Endothelial cell of umbilical vein (primary cell): ENCODE results near the gene HCN2. TPM values are rescaled to one million over a fixed set of nuclear protein-coding genes. Genes with fewer than 3 reads are reported as not detected.

Experiments
- BruUV-seq: library from RNA; stranded (reverse); fragments of 400-500 nt; replicated peaks from 2 replicates; lab custom pipeline; 2021; lab: Mats Ljungman, UMichigan
- CTCF ChIA-PET: fragments of 300-600, 350-600 bp; sonication (Branson Sonifier 250); formaldehyde crosslinking; loops from one replicate; lab custom pipeline; 2021; ENCODE audit warnings: antibody characterized with exemption, inconsistent platforms; lab: Charles Lee
- POLR2A ChIA-PET: fragments of 300-600, 350-600 bp; sonication (Branson Sonifier 250); formaldehyde crosslinking; loops from one replicate; lab custom pipeline; 2021; ENCODE audit warnings: antibody characterized with exemption, inconsistent platforms; lab: Charles Lee
- DNase-seq: peaks from one replicate; pipeline ENCODE4 v3.0.0-alpha.2; 2011; ENCODE audit warnings: low read depth, low spot score
- FAIRE-seq: peaks from 2 replicates; lab custom pipeline; 2011; peaks lifted over from hg19 to GRCh38; lab: Jason Lieb, UNC
- H2AFZ ChIP-seq: 2 replicates; pipeline ENCODE4 v1.6.0; 2012; ENCODE audit warnings: low read depth, low read length, control low read depth, inconsistent platforms
- H3K27ac ChIP-seq: 2 replicates; pipeline ENCODE4 v1.5.1; 2011; ENCODE audit warnings: low read depth, mild to moderate bottlenecking, control low read depth, low read length, moderate library complexity; ENCODE audit not compliant: insufficient read depth
- H3K27me3 ChIP-seq, 2 experiments: 2 replicates each; pipeline versions ENCODE4 v1.6.0 to v1.6.1; 2011; ENCODE audit warnings: low read length in 2 of 2, mixed read lengths in 1 of 2; ENCODE audit not compliant: control insufficient read depth in 2 of 2, insufficient read depth in 2 of 2
- H3K36me3 ChIP-seq, 2 experiments: 2 replicates in 1 of 2; 3 replicates in 1 of 2; pipeline ENCODE4 v1.5.1; 2011; ENCODE audit warnings: low read length in 2 of 2, mild to moderate bottlenecking in 1 of 2, moderate library complexity in 1 of 2; ENCODE audit not compliant: control insufficient read depth in 2 of 2, insufficient read depth in 2 of 2; ENCODE audit errors: extremely low read depth in 1 of 2
- H3K4me1 ChIP-seq: 3 replicates; pipeline ENCODE4 v1.5.1; 2011; ENCODE audit warnings: mild to moderate bottlenecking, low read length; ENCODE audit not compliant: control insufficient read depth, insufficient read depth; ENCODE audit errors: extremely low read depth
- H3K4me2 ChIP-seq: 2 replicates; pipeline ENCODE4 v1.6.1; 2011; ENCODE audit warnings: low read length, control low read depth, mixed read lengths; ENCODE audit not compliant: insufficient read depth
- H3K4me3 ChIP-seq, 3 experiments: fragments of 200-600 bp in 1 of 3; sonication (generic), shearing (Covaris generic) in 1 of 3; replicated peaks in 1 of 3; 2 replicates each; pipeline ENCODE4 v1.5.1; 2011 to 2016; ENCODE audit warnings: control low read depth in 3 of 3, low read length in 3 of 3, mild to moderate bottlenecking in 2 of 3, inconsistent platforms in 1 of 3, low read depth in 1 of 3, moderate library complexity in 1 of 3; ENCODE audit not compliant: insufficient read depth in 1 of 3
- H3K79me2 ChIP-seq: 2 replicates; pipeline ENCODE4 v1.6.0; 2012; ENCODE audit warnings: low read length, inconsistent platforms; ENCODE audit not compliant: control insufficient read depth, insufficient read depth
- H3K9ac ChIP-seq: replicated peaks from 2 replicates; pipeline ENCODE3; 2011; ENCODE audit warnings: low read length, control low read depth; ENCODE audit not compliant: insufficient read depth; ENCODE audit errors: extremely low read depth
- H3K9me1 ChIP-seq: replicated peaks from 3 replicates; pipeline ENCODE4 v1.6.0; 2011; ENCODE audit warnings: mild to moderate bottlenecking, low read length; ENCODE audit not compliant: control insufficient read depth, insufficient read depth; ENCODE audit errors: extremely low read depth
- H3K9me3 ChIP-seq: replicated peaks from 2 replicates; pipeline ENCODE4 v1.5.1; 2012; ENCODE audit warnings: low read length, inconsistent platforms; ENCODE audit not compliant: control insufficient read depth, insufficient read depth
- H4K20me1 ChIP-seq: replicated peaks from 2 replicates; pipeline ENCODE3; 2011; ENCODE audit warnings: mild to moderate bottlenecking, low read length; ENCODE audit not compliant: control insufficient read depth, insufficient read depth; ENCODE audit errors: extremely low read depth
- GATA2 ChIP-seq: IDR thresholded peaks from 2 replicates; pipeline ENCODE4 v1.7.0; 2011; ENCODE audit warnings: low read depth, mild to moderate bottlenecking, moderate library complexity, mixed read lengths, low read length; ENCODE audit not compliant: insufficient read length, insufficient read depth
- MYC ChIP-seq: IDR thresholded peaks from one replicate; pipeline ENCODE4 v1.6.1; 2011; ENCODE audit warnings: mild to moderate bottlenecking, low read depth, low read length
- POLR2A ChIP-seq: IDR thresholded peaks from 2 replicates; pipeline ENCODE4 v1.6.1; 2012; ENCODE audit warnings: low read depth, mild to moderate bottlenecking, control low read depth, low read length
- dilution Hi-C: fragments of 300-500 bp; cut with MboI; formaldehyde crosslinking; loops from one replicate; pipeline ENCODE4 v1.15.0; 2019; ENCODE audit warnings: low sequenced_read_pairs; ENCODE audit not compliant: extremely low pct_ligation_motif_present
- intact Hi-C: fragments of 100-400 bp; cut with micrococcal nuclease; formaldehyde crosslinking; loops from one replicate; pipeline ENCODE4 v1.10.0; 2022
- polyA plus RNA-seq, 4 experiments: library from polyadenylated mRNA; depleted of rRNA in 3 of 4; stranded (reverse) in 3 of 4; unstranded in 1 of 4; fragments of >200 nt; gene quantifications; 2 replicates each; pipeline versions ENCODE4 v1.2.1 to v1.2.3, GENCODE V29; 2011 to 2012; ENCODE audit warnings: missing spikeins in 1 of 4
- total RNA-seq: library from RNA; stranded (reverse); gene quantifications from 2 replicates; pipeline ENCODE4 v1.2.3, GENCODE V29; 2021
- TF ChIP-seq, protein P1 (sequence below): IDR thresholded peaks from 2 replicates; pipeline ENCODE4 v1.6.1; 2011; ENCODE audit not compliant: insufficient read depth, insufficient read length

HCN2 gene
- total and polyA plus RNA-seq, 2 donors (not counting 3 experiments of a cell fraction or from before 2014, with no cell fraction given) = 0.18 to 0.53 TPM

- POLR2A ChIA-PET = interaction anchor here (1.3 kb wide), 1 partner anchor 10 kb away, joined by 6 read pairs; no protein-coding TSS in a partner anchor
- no peak for FAIRE-seq
- DNase-seq = no peak
Observed at GRCh38 chr19:554817-555216, 34.9 kb upstream of the HCN2 start.

DNA sequence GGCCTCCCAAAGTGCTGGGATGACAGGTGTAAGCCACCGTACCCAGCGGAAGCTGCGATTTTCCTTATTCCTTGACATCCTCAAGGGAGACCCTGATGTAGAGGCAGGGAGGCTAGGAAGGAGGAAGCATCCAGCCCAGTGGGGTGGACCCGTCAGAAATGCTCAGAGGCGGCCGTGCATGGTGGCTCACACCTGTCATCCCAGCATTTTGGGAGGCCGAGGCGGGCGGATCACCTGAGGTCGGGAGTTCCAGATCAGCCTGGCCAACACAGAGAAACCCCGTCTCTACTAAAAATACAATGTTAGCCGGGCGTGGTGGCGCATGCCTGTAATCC lies 34.2 kb upstream of the HCN2 start:
- ChIA-PET CTCF (no interaction called here), POLR2A (no interaction called here)
- dilution Hi-C loops (no loop called here), intact Hi-C loops (no loop called here)
- Histone ChIP-seq H3K4me3 (no peak overlapping the region), H3K4me2 (no peak overlapping the region), H3K27ac (no peak overlapping the region), H3K9ac (no peak overlapping the region), H3K36me3 (no peaks in the 10 kb centered on the region), H3K9me1 (no peaks in the 10 kb centered on the region), H3K27me3 (no peaks in the 10 kb centered on the region), H4K20me1 (no peaks in the 10 kb centered on the region), H3K79me2 (no peaks in the 10 kb centered on the region), H3K9me3 (no peaks in the 10 kb centered on the region), H3K4me1 (no peaks in the 10 kb centered on the region), H2AFZ (no peak overlapping the region)
- no TSS peak for BruUV-seq
- TF ChIP-seq MYC = no peak
- FAIRE-seq = no peak
- DNase-seq = no peak

More at GRCh38 chr19:554817-555216, 34.9 kb upstream of the HCN2 start:
- Histone ChIP-seq H3K9me1 (no peaks in the 10 kb centered on the region), H3K4me1 (no peaks in the 10 kb centered on the region), H3K9me3 (no peaks in the 10 kb centered on the region), H3K79me2 (no peaks in the 10 kb centered on the region), H3K27me3 (no peaks in the 10 kb centered on the region), H3K27ac (no peak overlapping the region), H3K4me3 (no peak overlapping the region), H2AFZ (no peak overlapping the region), H3K4me2 (no peak overlapping the region), H3K36me3 (no peaks in the 10 kb centered on the region), H3K9ac (no peak overlapping the region), H4K20me1 (no peaks in the 10 kb centered on the region)
- CTCF ChIA-PET = no interaction called here
- intact Hi-C loops (no loop called here), dilution Hi-C loops (no loop called here)
- no TSS peak for BruUV-seq
- TF ChIP-seq GATA2 (no peak), POLR2A (no peak)
- TF ChIP-seq, protein P1, sequence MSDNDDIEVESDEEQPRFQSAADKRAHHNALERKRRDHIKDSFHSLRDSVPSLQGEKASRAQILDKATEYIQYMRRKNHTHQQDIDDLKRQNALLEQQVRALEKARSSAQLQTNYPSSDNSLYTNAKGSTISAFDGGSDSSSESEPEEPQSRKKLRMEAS = no peak
